PC-3 (cell line): Measurements from ENCODE around the gene IL36B. TPM values are rescaled to one million over a fixed set of nuclear protein-coding genes. Genes with fewer than 3 reads are reported as not detected.

Source experiments
- ATAC-seq: fragments of 200-7000 bp; cut with Tn5 transposase; 2 replicates; pipeline ENCODE4 v1.9.1; 2020; ENCODE audit warnings: mild to moderate bottlenecking, moderate library complexity
- BruUV-seq: library from RNA; stranded (reverse); fragments of 400-500 nt; replicated peaks from 2 replicates; lab custom pipeline; 2021; lab: Mats Ljungman, UMichigan
- CTCF ChIA-PET: fragments of 300-600 bp; sonication (Branson Sonifier 250); formaldehyde crosslinking; loops from one replicate; lab custom pipeline; 2022; ENCODE audit warnings: antibody characterized with exemption; lab: Charles Lee
- POLR2A ChIA-PET: fragments of 300-600 bp; sonication (Branson Sonifier 250); formaldehyde crosslinking; loops from one replicate; lab custom pipeline; 2022; ENCODE audit warnings: antibody characterized with exemption; ENCODE audit not compliant: unreplicated experiment; lab: Charles Lee
- DNase-seq: peaks from one replicate; pipeline ENCODE4 v3.0.0-alpha.2; 2015
- H2AFZ ChIP-seq: fragments of 300-600 bp; sonication (generic); 2 replicates; pipeline ENCODE4 v1.6.0; 2016; ENCODE audit warnings: antibody characterized with exemption, low read length
- H3F3A ChIP-seq: fragments of 300-600 bp; sonication (generic); one replicate; pipeline ENCODE4 v1.6.0; 2017; ENCODE audit warnings: antibody characterized with exemption, low read length, control low read depth, mild to moderate bottlenecking; ENCODE audit not compliant: unreplicated experiment
- H3K27ac ChIP-seq: fragments of 300-600 bp; sonication (generic); 2 replicates; pipeline ENCODE4 v1.5.1; 2016; ENCODE audit warnings: mild to moderate bottlenecking, low read length
- H3K27me3 ChIP-seq: fragments of 300-600 bp; sonication (generic); 2 replicates; pipeline ENCODE4 v1.6.1; 2016; ENCODE audit warnings: low read length, mixed read lengths
- H3K36me3 ChIP-seq: fragments of 300-600 bp; sonication (generic); 2 replicates; pipeline ENCODE4 v1.6.1; 2016; ENCODE audit warnings: low read depth, mixed run types, low read length, mixed read lengths
- H3K4me1 ChIP-seq: fragments of 300-600 bp; sonication (generic); 2 replicates; pipeline ENCODE4 v1.5.1; 2016; ENCODE audit warnings: low read length; ENCODE audit not compliant: insufficient read depth
- H3K4me2 ChIP-seq: fragments of 300-600 bp; sonication (generic); 2 replicates; pipeline ENCODE4 v1.6.0; 2016; ENCODE audit warnings: low read length
- H3K4me3 ChIP-seq: fragments of 300-600 bp; sonication (generic); 2 replicates; pipeline ENCODE4 v1.5.1; 2016; ENCODE audit warnings: mild to moderate bottlenecking, low read length, mixed read lengths
- H3K79me2 ChIP-seq: fragments of 300-600 bp; sonication (generic); 2 replicates; pipeline ENCODE4 v1.6.1; 2017; ENCODE audit warnings: low read length, mixed read lengths
- H3K9ac ChIP-seq: fragments of 300-600 bp; sonication (generic); 2 replicates; pipeline ENCODE4 v1.6.0; 2016; ENCODE audit warnings: mild to moderate bottlenecking, low read length
- H3K9me2 ChIP-seq: fragments of 300-600 bp; sonication (generic); replicated peaks from 2 replicates; pipeline ENCODE4 v1.6.1; 2016; ENCODE audit warnings: mixed run types, low read length, mixed read lengths
- H3K9me3 ChIP-seq: fragments of 300-600 bp; sonication (generic); 2 replicates; pipeline ENCODE4 v1.6.1; 2016; ENCODE audit warnings: low read length, mixed read lengths
- H4K20me1 ChIP-seq: fragments of 300-600 bp; sonication (generic); 2 replicates; pipeline ENCODE4 v1.6.1; 2016; ENCODE audit warnings: low read length, mixed read lengths
- CTCF ChIP-seq: fragments of 300-600 bp; sonication (generic); conservative IDR thresholded peaks from 2 replicates; pipeline ENCODE4 v1.5.1; 2017; ENCODE audit warnings: antibody characterized with exemption, low read depth, mild to moderate bottlenecking, low read length
- EZH2 ChIP-seq: fragments of 300-600 bp; sonication (generic); IDR thresholded peaks from one replicate; pipeline ENCODE4 v1.6.1; 2017; ENCODE audit warnings: antibody characterized with exemption, mild to moderate bottlenecking, low read length; ENCODE audit not compliant: unreplicated experiment
- EZH2phosphoT487 ChIP-seq: fragments of 300-600 bp; sonication (generic); IDR thresholded peaks from 2 replicates; pipeline ENCODE4 v1.6.1; 2018; ENCODE audit warnings: mild to moderate bottlenecking, antibody characterized with exemption, low read length, borderline replicate concordance
- intact Hi-C: fragments of 100-400 bp; cut with micrococcal nuclease; formaldehyde crosslinking; loops from 2 replicates; pipeline ENCODE4 v1.9.0; 2023
- total RNA-seq: library from RNA; depleted of rRNA; stranded (reverse); fragments of >200 nt; gene quantifications from 2 replicates; pipeline ENCODE4 v1.2.3, GENCODE V29; 2014

The IL36B gene
- total RNA-seq, 1 experiment from 2014 or later = not detected

DNA sequence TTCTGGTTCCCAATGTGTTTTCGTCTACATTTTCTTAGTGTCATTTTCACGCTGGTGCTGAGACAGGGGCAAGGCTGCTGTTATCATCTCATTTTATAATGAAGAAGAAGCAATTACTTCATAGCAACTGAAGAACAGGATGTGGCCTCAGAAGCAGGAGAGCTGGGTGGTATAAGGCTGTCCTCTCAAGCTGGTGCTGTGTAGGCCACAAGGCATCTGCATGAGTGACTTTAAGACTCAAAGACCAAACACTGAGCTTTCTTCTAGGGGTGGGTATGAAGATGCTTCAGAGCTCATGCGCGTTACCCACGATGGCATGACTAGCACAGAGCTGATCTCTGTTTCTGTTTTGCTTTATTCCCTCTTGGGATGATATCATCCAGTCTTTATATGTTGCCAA, 67.6 kb downstream of the IL36B start:
- Histone ChIP-seq H3F3A (no peaks in the 10 kb centered on the region), H3K9me3 (peaks cover 5% of the 10 kb centered on the region; the same call in 1 of the 2 replicates), H3K27me3 (peaks cover 13% of the 10 kb centered on the region; the same call in 1 of the 2 replicates), H3K4me2 (no peak overlapping the region), H3K9ac (no peak overlapping the region), H4K20me1 (no peaks in the 10 kb centered on the region), H3K27ac (no peak overlapping the region), H3K4me1 (no peaks in the 10 kb centered on the region), H3K9me2 (no peaks in the 10 kb centered on the region), H3K79me2 (no peaks in the 10 kb centered on the region), H3K4me3 (no peak overlapping the region), H3K36me3 (no peaks in the 10 kb centered on the region), H2AFZ (no peak overlapping the region)
- POLR2A ChIA-PET = no interaction called here
- DNase-seq = no peak
- TF ChIP-seq CTCF = no peak
- no peak for TF ChIP-seq EZH2
- TF ChIP-seq EZH2phosphoT487 = no peak
- no TSS peak for BruUV-seq
- intact Hi-C loops = no loop called here
- CTCF ChIA-PET = no interaction called here
- ATAC-seq = no peak

DNA sequence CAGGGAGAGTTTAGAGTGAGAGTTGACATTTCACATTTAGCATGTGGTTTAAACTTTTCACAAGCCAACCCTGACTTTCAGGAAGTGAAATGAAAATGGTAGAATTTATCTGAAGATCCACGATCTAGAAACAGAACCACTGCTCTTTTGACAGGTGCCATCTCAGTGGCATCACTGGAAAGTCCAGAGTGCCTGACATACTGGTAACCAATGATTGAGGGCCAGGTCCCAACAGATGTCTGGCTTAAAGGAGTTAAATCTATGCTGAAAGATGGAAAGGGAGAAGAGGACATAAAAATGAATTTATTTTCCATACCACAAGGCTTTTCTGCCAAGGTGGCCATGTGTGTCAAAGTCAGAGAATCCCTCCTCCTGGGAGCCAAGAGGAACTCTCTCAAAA, 72.1 kb downstream of the IL36B start:
- Histone ChIP-seq H3K4me2 (no peak overlapping the region), H3K79me2 (no peaks in the 10 kb centered on the region), H4K20me1 (no peaks in the 10 kb centered on the region), H3K4me3 (no peak overlapping the region), H3K4me1 (no peaks in the 10 kb centered on the region), H3K27ac (no peak overlapping the region), H3K9me2 (no peaks in the 10 kb centered on the region), H3K36me3 (no peaks in the 10 kb centered on the region), H3K9ac (no peak overlapping the region), H2AFZ (no peak overlapping the region), H3K27me3 (peaks cover 13% of the 10 kb centered on the region; the same call in 1 of the 2 replicates), H3F3A (no peaks in the 10 kb centered on the region), H3K9me3 (no peaks in the 10 kb centered on the region)
- DNase-seq (no peak), ATAC-seq (no peak)
- TF ChIP-seq EZH2 (no peak), EZH2phosphoT487 (no peak), CTCF (no peak)
- ChIA-PET POLR2A (no interaction called here), CTCF (no interaction called here)
- no TSS peak for BruUV-seq
- intact Hi-C loops = no loop called here

- H3K79me2 ChIP-seq = no peaks in the 10 kb centered on the region
- no peaks in the 10 kb centered on the region for H3K9me3 ChIP-seq
- no peak overlapping the region for H3K27ac ChIP-seq
- ChIA-PET CTCF (no interaction called here), POLR2A (interaction anchor here (0.7 kb wide), 1 partner anchor 12 kb away, joined by 3 read pairs; no protein-coding TSS in a partner anchor)
- TF ChIP-seq CTCF (no peak), EZH2 (no peak)
- ATAC-seq (no peak), DNase-seq (no peak)
- H3K27me3 ChIP-seq = peaks cover 13% of the 10 kb centered on the region; the same call in 1 of the 2 replicates
- H3K4me2 ChIP-seq = no peak overlapping the region
- H3K9ac ChIP-seq = no peak overlapping the region
- intact Hi-C loops = no loop called here
- H2AFZ ChIP-seq = no peak overlapping the region
- no TSS peak for BruUV-seq
- H3K4me3 ChIP-seq = no peak overlapping the region
- H3F3A ChIP-seq = no peaks in the 10 kb centered on the region
- H4K20me1 ChIP-seq = no peaks in the 10 kb centered on the region
- H3K36me3 ChIP-seq = no peaks in the 10 kb centered on the region
- H3K9me2 ChIP-seq = no peaks in the 10 kb centered on the region
- H3K4me1 ChIP-seq = no peaks in the 10 kb centered on the region
Measured at GRCh38 chr2:112979731-112980130, 72.9 kb downstream of the IL36B start.
